Measurements from ENCODE around the gene KNG1.

- TF ChIP-seq POLR2A (IDR thresholded peaks at IDR 0.05) (no peak), CTCF (IDR thresholded peaks at IDR 0.05) (no peak)
Observed at GRCh38 chr3:186772281-186772694, 55.1 kb downstream of the KNG1 start.
